ENCODE results near the gene C19orf25. TPM values are rescaled to one million over a fixed set of nuclear protein-coding genes. Genes with fewer than 3 reads are reported as not detected.

Gene C19orf25
- 33.7 and 37.8 TPM in 2 replicates for total RNA-seq

GRCh38 chr19:1478934-1479707 is at the start of gene C19orf25:
Gene C19orf25, minus strand, starts transcription at chr19:1479215. Its CDS starts 312 bp downstream, at chr19:1478903.

GRCh38 chr19:1523412-1524286 is 44.6 kb upstream of the C19orf25 start, which contains the start of gene PLK5:
Gene PLK5, plus strand, starts transcription at chr19:1524077. Its CDS starts 2,920 bp downstream, at chr19:1526997.

GRCh38 chr19:1512671-1513498 is 33.9 kb upstream of the C19orf25 start, which contains the start of gene ADAMTSL5:
Gene ADAMTSL5, minus strand, starts transcription at chr19:1513019. Its CDS starts 2,076 bp downstream, at chr19:1510943.

GRCh38 chr19:1491114-1491848 is 12.3 kb upstream of the C19orf25 start, which contains the start of gene REEP6:
Gene REEP6, plus strand, starts transcription at chr19:1491181. Its CDS starts 89 bp downstream, at chr19:1491270.

GRCh38 chr19:1490311-1491113 is 11.5 kb upstream of the C19orf25 start, which contains the start of gene PCSK4:
Gene PCSK4, minus strand, starts transcription at chr19:1490350. Its CDS starts 4 bp downstream, at chr19:1490346.

GRCh38 chr19:1449467-1450442 is 29.3 kb downstream of the C19orf25 start, which contains the start of gene APC2:
Gene APC2, plus strand, starts transcription at chr19:1450121. Its CDS starts 2,881 bp downstream, at chr19:1453002.

GRCh38 chr19:1438035-1438932 is 40.7 kb downstream of the C19orf25 start, which contains the start of gene RPS15:
Gene RPS15, plus strand, starts transcription at chr19:1438396. Its CDS starts 30 bp downstream, at chr19:1438426.

Other genes starting within 250 kb of the C19orf25 start
- gene CBARP, start 241.2 kb downstream of the C19orf25 start, total RNA-seq, result 4.0 and 7.5 TPM in 2 replicates
- 13.9 and 21.4 TPM in 2 replicates for gene ATP5F1D, start 237.5 kb downstream of the C19orf25 start, total RNA-seq
- 12.8 and 30.7 TPM in 2 replicates for gene MIDN, start 230.6 kb downstream of the C19orf25 start, total RNA-seq
- gene CIRBP, start 209.9 kb downstream of the C19orf25 start, total RNA-seq, result 114 and 137 TPM in 2 replicates
- 37.3 and 46.0 TPM in 2 replicates for gene FAM174C, start 203.7 kb downstream of the C19orf25 start, total RNA-seq
- not detected in 2 replicates for gene EFNA2, start 193.3 kb downstream of the C19orf25 start, total RNA-seq
- gene NDUFS7, start 95.3 kb downstream of the C19orf25 start, total RNA-seq, result 104 and 113 TPM in 2 replicates
- 25.4 and 48.9 TPM in 2 replicates for gene GAMT, start 77.7 kb downstream of the C19orf25 start, total RNA-seq
- 76.1 and 80.6 TPM in 2 replicates for gene DAZAP1, start 71.6 kb downstream of the C19orf25 start, total RNA-seq
- gene RPS15, start 40.8 kb downstream of the C19orf25 start, total RNA-seq, result 588 and 889 TPM in 2 replicates
- gene APC2, start 29.1 kb downstream of the C19orf25 start, total RNA-seq, result 0.21 and 0.24 TPM in 2 replicates
- 0.43 and 3.4 TPM in 2 replicates for gene PCSK4, start 11.1 kb upstream of the C19orf25 start, total RNA-seq
- 4.1 and 4.3 TPM in 2 replicates for gene REEP6, start 12.0 kb upstream of the C19orf25 start, total RNA-seq
- gene ADAMTSL5, start 33.8 kb upstream of the C19orf25 start, total RNA-seq, result 4.5 and 8.9 TPM in 2 replicates
- gene PLK5, start 44.9 kb upstream of the C19orf25 start, total RNA-seq, result not detected in 2 replicates
- 81.6 and 161 TPM in 2 replicates for gene MEX3D, start 89.1 kb upstream of the C19orf25 start, total RNA-seq
- 77.8 and 82.7 TPM in 2 replicates for gene MBD3, start 113.7 kb upstream of the C19orf25 start, total RNA-seq
- 75.7 and 76.4 TPM in 2 replicates for gene UQCR11, start 126.2 kb upstream of the C19orf25 start, total RNA-seq
- gene TCF3, start 173.4 kb upstream of the C19orf25 start, total RNA-seq, result 114 and 129 TPM in 2 replicates